Adrenal gland (tissue), 5 donors: Measurements from ENCODE around the gene PCNT.

Source experiments
- POLR2A ChIP-seq, 2 donors: fragments of 450-650 bp; IDR thresholded peaks; one replicate each; pipeline ENCODE4 v1.6.1; 2017; ENCODE audit warnings: antibody characterized with exemption in 2 of 2, mild to moderate bottlenecking in 2 of 2, moderate library complexity in 1 of 2
- TF ChIP-seq, protein P1 (sequence below), 6 experiments: fragments of 450-650 bp in 4 of 6; fragments of 200-600 bp in 2 of 6; sonication (generic) in 1 of 6; IDR thresholded peaks; 1 replicate in 5 of 6; 2 replicates in 1 of 6; pipeline versions ENCODE4 v1.5.1 to v1.8.0; 2016 to 2021; ENCODE audit warnings: antibody characterized with exemption in 6 of 6, mild to moderate bottlenecking in 2 of 6, moderate library complexity in 1 of 6
- donor health status: DM: no; HTN: no; CAD: no.

DNA sequence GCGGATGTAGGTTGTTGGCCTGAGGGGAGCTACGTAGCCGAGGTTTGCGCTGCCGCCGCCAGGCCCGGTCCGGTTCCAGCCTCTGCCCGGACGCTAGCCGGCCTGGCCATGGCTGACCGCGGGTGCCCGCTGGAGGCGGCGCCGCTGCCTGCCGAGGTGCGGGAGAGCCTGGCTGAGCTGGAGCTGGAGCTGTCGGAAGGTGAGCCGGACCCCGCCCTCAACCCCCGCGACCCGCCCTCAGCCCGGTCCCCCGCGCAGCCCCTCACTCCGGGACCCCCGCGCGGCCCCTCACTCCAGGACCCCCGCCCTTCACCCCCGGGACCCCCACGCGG, 135.0 kb downstream of the PCNT start:
- TF ChIP-seq, protein P1, sequence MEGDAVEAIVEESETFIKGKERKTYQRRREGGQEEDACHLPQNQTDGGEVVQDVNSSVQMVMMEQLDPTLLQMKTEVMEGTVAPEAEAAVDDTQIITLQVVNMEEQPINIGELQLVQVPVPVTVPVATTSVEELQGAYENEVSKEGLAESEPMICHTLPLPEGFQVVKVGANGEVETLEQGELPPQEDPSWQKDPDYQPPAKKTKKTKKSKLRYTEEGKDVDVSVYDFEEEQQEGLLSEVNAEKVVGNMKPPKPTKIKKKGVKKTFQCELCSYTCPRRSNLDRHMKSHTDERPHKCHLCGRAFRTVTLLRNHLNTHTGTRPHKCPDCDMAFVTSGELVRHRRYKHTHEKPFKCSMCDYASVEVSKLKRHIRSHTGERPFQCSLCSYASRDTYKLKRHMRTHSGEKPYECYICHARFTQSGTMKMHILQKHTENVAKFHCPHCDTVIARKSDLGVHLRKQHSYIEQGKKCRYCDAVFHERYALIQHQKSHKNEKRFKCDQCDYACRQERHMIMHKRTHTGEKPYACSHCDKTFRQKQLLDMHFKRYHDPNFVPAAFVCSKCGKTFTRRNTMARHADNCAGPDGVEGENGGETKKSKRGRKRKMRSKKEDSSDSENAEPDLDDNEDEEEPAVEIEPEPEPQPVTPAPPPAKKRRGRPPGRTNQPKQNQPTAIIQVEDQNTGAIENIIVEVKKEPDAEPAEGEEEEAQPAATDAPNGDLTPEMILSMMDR (IDR thresholded peaks at IDR 0.05) = peak in 1 of 6 experiments; percentile 41
- peak in 1 of 2 donors; percentile 47 for TF ChIP-seq POLR2A (IDR thresholded peaks at IDR 0.05)
